OCI-LY7 (cell line): ENCODE data around the gene CSNK1G2. TPM values are rescaled to one million over a fixed set of nuclear protein-coding genes. Genes with fewer than 3 reads are reported as not detected.
"Not testable (repeated sequence)": the region's sequence is repeated elsewhere in the genome, so short reads cannot be mapped to it uniquely, and the experiment has no call there.

Experiments
- BruUV-seq: library from RNA; stranded (reverse); fragments of 400-500 nt; replicated peaks from 2 replicates; lab custom pipeline; 2021; lab: Mats Ljungman, UMichigan
- CTCF ChIA-PET: fragments of 300-600 bp; sonication (Branson Sonifier 250); formaldehyde crosslinking; loops from one replicate; lab custom pipeline; 2022; ENCODE audit warnings: antibody characterized with exemption; ENCODE audit not compliant: unreplicated experiment; lab: Charles Lee
- POLR2A ChIA-PET: fragments of 300-600 bp; sonication (Branson Sonifier 250); formaldehyde crosslinking; loops from one replicate; lab custom pipeline; 2022; ENCODE audit warnings: antibody characterized with exemption; lab: Charles Lee
- DNase-seq: peaks from one replicate; pipeline ENCODE4 v3.0.0-alpha.2; 2015; ENCODE audit warnings: low spot score
- H2AFZ ChIP-seq: fragments of 200-600 bp; sonication (generic), shearing (Covaris generic); 2 replicates; pipeline ENCODE4 v1.6.1; 2014; ENCODE audit warnings: mild to moderate bottlenecking, antibody characterized with exemption, low read length, moderate library complexity
- H3K27ac ChIP-seq: fragments of 200-600 bp; sonication (generic); 2 replicates; pipeline ENCODE4 v1.5.1; 2014; ENCODE audit warnings: mixed run types, low read depth, mild to moderate bottlenecking, moderate library complexity, low read length, inconsistent platforms; ENCODE audit not compliant: poor library complexity, severe bottlenecking
- H3K36me3 ChIP-seq: fragments of 200-600 bp; sonication (generic); 2 replicates; pipeline ENCODE4 v1.6.1; 2014; ENCODE audit warnings: mild to moderate bottlenecking, antibody characterized with exemption, low read length, moderate library complexity, mixed read lengths; ENCODE audit not compliant: insufficient read depth
- H3K4me1 ChIP-seq: fragments of 200-600 bp; sonication (generic); 2 replicates; pipeline ENCODE4 v1.5.1; 2014; ENCODE audit warnings: mild to moderate bottlenecking, low read length; ENCODE audit not compliant: insufficient read depth, poor library complexity, severe bottlenecking
- H3K4me2 ChIP-seq: fragments of 200-600 bp; sonication (generic); 2 replicates; pipeline ENCODE4 v1.6.1; 2014; ENCODE audit warnings: mild to moderate bottlenecking, low read length
- H3K4me3 ChIP-seq: fragments of 200-600 bp; sonication (generic); 2 replicates; pipeline ENCODE4 v1.5.1; 2014; ENCODE audit warnings: mild to moderate bottlenecking, low read depth, low read length; ENCODE audit not compliant: poor library complexity, severe bottlenecking
- H3K79me2 ChIP-seq: fragments of 200-600 bp; sonication (generic); 2 replicates; pipeline ENCODE4 v1.6.1; 2016; ENCODE audit warnings: low read depth, mild to moderate bottlenecking, low read length, moderate library complexity, mixed read lengths; ENCODE audit not compliant: insufficient read depth
- H3K9me2 ChIP-seq: fragments of 200-600 bp; sonication (generic); 2 replicates; pipeline ENCODE4 v1.6.1; 2016; ENCODE audit warnings: mild to moderate bottlenecking, low read length, mixed read lengths; ENCODE audit not compliant: insufficient read depth
- H3K9me3 ChIP-seq: fragments of 200-600 bp; sonication (generic); 2 replicates; pipeline ENCODE4 v1.6.1; 2014; ENCODE audit warnings: mild to moderate bottlenecking, mixed run types, low read length, mixed read lengths
- H4K20me1 ChIP-seq: fragments of 200-600 bp; sonication (generic); 2 replicates; pipeline ENCODE4 v1.6.1; 2014; ENCODE audit warnings: mild to moderate bottlenecking, antibody characterized with exemption, low read length, moderate library complexity, mixed read lengths; ENCODE audit not compliant: insufficient read depth
- CTCF ChIP-seq: fragments of 200-600 bp; sonication (generic); conservative IDR thresholded peaks from 2 replicates; pipeline ENCODE4 v1.5.1; 2014; ENCODE audit warnings: mild to moderate bottlenecking, antibody characterized with exemption, low read length, moderate library complexity, mixed read lengths
- EZH2phosphoT487 ChIP-seq: fragments of 200-600 bp; sonication (generic); IDR thresholded peaks from 2 replicates; pipeline ENCODE4 v1.6.1; 2018; ENCODE audit warnings: low read depth, borderline replicate concordance, mild to moderate bottlenecking, mixed run types, antibody characterized with exemption, low read length, moderate library complexity, mixed read lengths
- intact Hi-C: fragments of 100-400 bp; cut with micrococcal nuclease; formaldehyde crosslinking; loops from one replicate; pipeline ENCODE4 v1.10.0; 2022; ENCODE audit not compliant: unreplicated experiment
- total RNA-seq, 2 experiments: library from RNA; depleted of rRNA in 1 of 2; stranded (reverse); fragments of >200 nt in 1 of 2; shearing (Covaris generic) in 1 of 2; gene quantifications; 2 replicates each; pipeline ENCODE4 v1.2.3, GENCODE V29; 2014 to 2022

CSNK1G2 gene
- total RNA-seq, 2 experiments from 2014 or later, result 95.9 to 133 TPM

- ChIA-PET POLR2A (no interaction called here), CTCF (no interaction called here)
- Histone ChIP-seq H3K79me2 (no peaks in the 10 kb centered on the region), H4K20me1 (no peaks in the 10 kb centered on the region), H3K9me3 (no peaks in the 10 kb centered on the region), H3K36me3 (peaks cover 79% of the 10 kb centered on the region), H3K27ac (no peak overlapping the region), H2AFZ (no peak overlapping the region), H3K4me1 (no peaks in the 10 kb centered on the region), H3K9me2 (no peaks in the 10 kb centered on the region), H3K4me3 (no peak overlapping the region), H3K4me2 (no peak overlapping the region)
- intact Hi-C loops, result no loop called here
- DNase-seq, result no peak
- BruUV-seq, result TSS peak; percentile 88
- no peak for TF ChIP-seq CTCF
- no peak for TF ChIP-seq EZH2phosphoT487
Observed at GRCh38 chr19:1986357-1987162, 45.6 kb downstream of the CSNK1G2 start.

GRCh38 chr19:1987197-1988187 is 46.5 kb downstream of the CSNK1G2 start:
- Histone ChIP-seq H3K9me3 (no peaks in the 10 kb centered on the region), H3K4me2 (no peak overlapping the region), H3K36me3 (peaks cover 78% of the 10 kb centered on the region), H3K4me1 (no peaks in the 10 kb centered on the region), H3K9me2 (no peaks in the 10 kb centered on the region), H4K20me1 (no peaks in the 10 kb centered on the region), H2AFZ (no peak overlapping the region), H3K27ac (no peak overlapping the region), H3K79me2 (no peaks in the 10 kb centered on the region), H3K4me3 (no peak overlapping the region)
- POLR2A ChIA-PET, result no interaction called here
- no peak for DNase-seq
- BruUV-seq, result no TSS peak
- no peak for TF ChIP-seq EZH2phosphoT487
- no peak for TF ChIP-seq CTCF
- CTCF ChIA-PET, result no interaction called here
- intact Hi-C loops, result no loop called here

GRCh38 chr19:1988464-1988863 is 47.5 kb downstream of the CSNK1G2 start:
- BruUV-seq, H3K27ac ChIP-seq: not testable (repeated sequence)
- H3K36me3 ChIP-seq, result peaks cover 82% of the 10 kb centered on the region

More at GRCh38 chr19:1988464-1988863, 47.5 kb downstream of the CSNK1G2 start:
- H3K4me1 ChIP-seq, POLR2A ChIA-PET, H3K4me2 ChIP-seq, intact Hi-C loops, H3K79me2 ChIP-seq, DNase-seq, H3K9me3 ChIP-seq, H3K4me3 ChIP-seq, H4K20me1 ChIP-seq, H2AFZ ChIP-seq, H3K9me2 ChIP-seq: not testable (repeated sequence)
- CTCF ChIA-PET, result interaction anchor here (0.6 kb wide), 1 partner anchor 671 kb away, joined by 4 read pairs; no protein-coding TSS in a partner anchor
